ENCODE data around the gene KRTAP2-3.

- TF ChIP-seq, protein P1, sequence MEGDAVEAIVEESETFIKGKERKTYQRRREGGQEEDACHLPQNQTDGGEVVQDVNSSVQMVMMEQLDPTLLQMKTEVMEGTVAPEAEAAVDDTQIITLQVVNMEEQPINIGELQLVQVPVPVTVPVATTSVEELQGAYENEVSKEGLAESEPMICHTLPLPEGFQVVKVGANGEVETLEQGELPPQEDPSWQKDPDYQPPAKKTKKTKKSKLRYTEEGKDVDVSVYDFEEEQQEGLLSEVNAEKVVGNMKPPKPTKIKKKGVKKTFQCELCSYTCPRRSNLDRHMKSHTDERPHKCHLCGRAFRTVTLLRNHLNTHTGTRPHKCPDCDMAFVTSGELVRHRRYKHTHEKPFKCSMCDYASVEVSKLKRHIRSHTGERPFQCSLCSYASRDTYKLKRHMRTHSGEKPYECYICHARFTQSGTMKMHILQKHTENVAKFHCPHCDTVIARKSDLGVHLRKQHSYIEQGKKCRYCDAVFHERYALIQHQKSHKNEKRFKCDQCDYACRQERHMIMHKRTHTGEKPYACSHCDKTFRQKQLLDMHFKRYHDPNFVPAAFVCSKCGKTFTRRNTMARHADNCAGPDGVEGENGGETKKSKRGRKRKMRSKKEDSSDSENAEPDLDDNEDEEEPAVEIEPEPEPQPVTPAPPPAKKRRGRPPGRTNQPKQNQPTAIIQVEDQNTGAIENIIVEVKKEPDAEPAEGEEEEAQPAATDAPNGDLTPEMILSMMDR (conservative IDR thresholded peaks at IDR 0.05) = no peak
- no peak for TF ChIP-seq ZFX (IDR thresholded peaks at IDR 0.05)
Measured at GRCh38 chr17:41009301-41009760, 50.6 kb downstream of the KRTAP2-3 start.

Data from C4-2B (cell line).